H1 (cell line): ENCODE data around the gene SH3TC2.

Source experiments
- SAP30 ChIP-seq: fragments of 300-600 bp; sonication (generic); IDR thresholded peaks from 2 replicates; pipeline ENCODE4 v1.7.1; 2012; ENCODE audit warnings: low read length, moderate library complexity, mild to moderate bottlenecking, inconsistent platforms; ENCODE audit not compliant: insufficient read depth, insufficient replicate concordance
- TAF1 ChIP-seq: IDR thresholded peaks from 2 replicates; pipeline ENCODE4 v1.6.1; 2011; ENCODE audit warnings: mild to moderate bottlenecking, low read depth, low read length

GRCh38 chr5:148984345-148984744, 78.5 kb downstream of the SH3TC2 start:
- TF ChIP-seq SAP30: no peak
- no peak for TF ChIP-seq TAF1
